SK-N-SH treated with all-trans-retinoic acid at 6 μM for 48 hours (cell line): ENCODE measurements around the gene VPS13A.

Experiments used
- ESRRG ChIP-seq: fragments of 250-450 bp; sonication (Bioruptor Pico); IDR thresholded peaks from 2 replicates; pipeline ENCODE4 v1.6.1; 2021; ENCODE audit warnings: mild to moderate bottlenecking
- RARB ChIP-seq: fragments of 250-450 bp; sonication (Bioruptor Pico); IDR thresholded peaks from 2 replicates; pipeline ENCODE4 v1.8.0; 2021; ENCODE audit warnings: mild to moderate bottlenecking, moderate library complexity
- SNAI2 ChIP-seq: fragments of 250-450 bp; sonication (Bioruptor Pico); IDR thresholded peaks from 2 replicates; pipeline ENCODE4 v1.5.0; 2020; ENCODE audit warnings: mild to moderate bottlenecking, moderate library complexity

- TF ChIP-seq RARB (CRISPR knock-in tag) (no peak), SNAI2 (CRISPR knock-in tag) (no peak), ESRRG (CRISPR knock-in tag) (no peak)
Observed at GRCh38 chr9:77158772-77159513, 18.4 kb upstream of the VPS13A start.
